Measurements from ENCODE around the gene MRM1.

The MRM1 gene

DNA sequence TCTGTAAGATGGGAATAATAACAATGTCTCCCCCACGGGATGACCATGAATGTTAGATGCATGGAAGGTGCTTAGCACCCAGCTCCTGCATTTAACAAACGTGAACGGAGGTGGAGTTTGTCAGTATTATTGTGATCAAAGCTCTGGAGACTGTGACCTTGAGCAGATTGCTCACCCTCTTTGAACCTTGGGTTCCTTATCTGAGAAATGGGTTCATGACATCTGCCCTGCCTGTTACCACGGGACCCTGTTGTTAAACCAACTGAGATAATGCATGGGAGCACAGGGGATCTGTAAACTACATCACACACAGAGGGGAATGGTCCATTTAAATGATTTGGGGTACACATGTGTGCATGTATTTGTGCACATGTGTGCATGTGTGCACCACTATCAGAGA, 29.6 kb downstream of the MRM1 start:
- Histone ChIP-seq H3K79me2 (ENCODE audit: insufficient read depth, low read length) (no peaks in the 10 kb centered on the region), H3K9ac (ENCODE audit: low read length) (no peak overlapping the region), H3K4me2 (ENCODE audit: low read length) (no peak overlapping the region), H3K27ac (ENCODE audit: low read depth, low read length, poor library complexity, severe bottlenecking) (no peak overlapping the region), H3K9me2 (ENCODE audit: low read depth, low read length) (no peaks in the 10 kb centered on the region), H3K4me3 (ENCODE audit: low read depth, low read length, poor library complexity, severe bottlenecking) (no peak overlapping the region), H3K4me1 (ENCODE audit: insufficient read depth, low read length, severe bottlenecking) (no peaks in the 10 kb centered on the region), H3K27me3 (ENCODE audit: insufficient read depth, low read length) (no peaks in the 10 kb centered on the region), H3F3A (ENCODE audit: insufficient read depth, low read length) (no peaks in the 10 kb centered on the region), H3K9me3 (ENCODE audit: low read length) (no peaks in the 10 kb centered on the region), H3K36me3 (ENCODE audit: insufficient read depth, low read length) (no peaks in the 10 kb centered on the region), H2AFZ (ENCODE audit: low read length) (no peak overlapping the region), H4K20me1 (ENCODE audit: insufficient read depth, low read length) (no peaks in the 10 kb centered on the region)
- TF ChIP-seq, protein P1, sequence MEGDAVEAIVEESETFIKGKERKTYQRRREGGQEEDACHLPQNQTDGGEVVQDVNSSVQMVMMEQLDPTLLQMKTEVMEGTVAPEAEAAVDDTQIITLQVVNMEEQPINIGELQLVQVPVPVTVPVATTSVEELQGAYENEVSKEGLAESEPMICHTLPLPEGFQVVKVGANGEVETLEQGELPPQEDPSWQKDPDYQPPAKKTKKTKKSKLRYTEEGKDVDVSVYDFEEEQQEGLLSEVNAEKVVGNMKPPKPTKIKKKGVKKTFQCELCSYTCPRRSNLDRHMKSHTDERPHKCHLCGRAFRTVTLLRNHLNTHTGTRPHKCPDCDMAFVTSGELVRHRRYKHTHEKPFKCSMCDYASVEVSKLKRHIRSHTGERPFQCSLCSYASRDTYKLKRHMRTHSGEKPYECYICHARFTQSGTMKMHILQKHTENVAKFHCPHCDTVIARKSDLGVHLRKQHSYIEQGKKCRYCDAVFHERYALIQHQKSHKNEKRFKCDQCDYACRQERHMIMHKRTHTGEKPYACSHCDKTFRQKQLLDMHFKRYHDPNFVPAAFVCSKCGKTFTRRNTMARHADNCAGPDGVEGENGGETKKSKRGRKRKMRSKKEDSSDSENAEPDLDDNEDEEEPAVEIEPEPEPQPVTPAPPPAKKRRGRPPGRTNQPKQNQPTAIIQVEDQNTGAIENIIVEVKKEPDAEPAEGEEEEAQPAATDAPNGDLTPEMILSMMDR (IDR thresholded peaks at IDR 0.05; ENCODE audit: low read length), result no peak
- no peak for TF ChIP-seq EZH2 (IDR thresholded peaks at IDR 0.05; ENCODE audit: borderline replicate concordance, low read length)

DNA sequence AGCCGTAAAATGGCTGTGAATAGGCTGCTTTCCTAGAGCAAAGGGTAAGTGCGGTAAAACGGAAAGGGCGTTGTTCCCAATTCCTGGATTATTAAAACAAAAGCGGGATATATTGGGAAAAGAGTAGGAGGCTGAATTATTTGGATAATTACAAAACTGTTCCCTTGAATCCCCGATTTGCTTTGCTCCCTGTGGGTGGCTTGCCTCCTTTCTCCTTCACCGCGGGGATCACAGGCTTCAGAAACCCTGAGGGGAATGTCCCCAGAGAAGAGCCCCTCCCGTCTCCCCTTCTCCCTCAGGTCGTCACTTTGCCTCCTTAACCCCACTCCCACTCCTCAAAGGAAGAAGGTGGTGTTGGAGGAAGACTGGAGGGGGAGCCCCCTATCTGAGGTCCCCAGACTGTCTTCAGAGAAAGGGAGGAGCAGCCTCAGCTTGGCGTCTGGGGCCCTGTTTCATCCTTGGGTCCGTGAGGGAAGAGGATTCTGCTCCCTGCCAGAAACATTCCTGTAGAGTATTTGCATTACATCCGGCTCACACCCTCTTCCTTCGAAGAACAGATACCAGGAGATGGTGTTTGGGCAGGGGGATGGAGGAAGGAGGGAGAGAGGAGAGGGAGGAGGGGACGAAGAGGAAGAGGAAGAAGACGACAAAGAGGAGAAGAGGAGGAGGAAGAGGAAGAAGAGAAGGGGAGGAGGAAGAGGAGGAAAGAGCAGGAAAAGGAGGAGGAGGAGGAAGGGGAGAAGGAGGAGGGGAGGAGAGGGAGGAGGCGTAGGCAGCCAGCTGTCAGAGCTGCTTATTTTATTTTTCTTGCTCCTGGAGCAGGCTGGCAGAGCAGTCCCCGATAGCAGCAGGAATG, 31.8 kb downstream of the MRM1 start:
- no peaks in the 10 kb centered on the region for H3K36me3 ChIP-seq (ENCODE audit: insufficient read depth, low read length)
- no peaks in the 10 kb centered on the region for H3K27me3 ChIP-seq (ENCODE audit: insufficient read depth, low read length)
- TF ChIP-seq, protein P1 (IDR thresholded peaks at IDR 0.05; ENCODE audit: low read length), result no peak
- no peak for TF ChIP-seq EZH2 (IDR thresholded peaks at IDR 0.05; ENCODE audit: borderline replicate concordance, low read length)
- H4K20me1 ChIP-seq (ENCODE audit: insufficient read depth, low read length), result no peaks in the 10 kb centered on the region
- H3K4me1 ChIP-seq (ENCODE audit: insufficient read depth, low read length, severe bottlenecking), result no peaks in the 10 kb centered on the region
- H3K27ac ChIP-seq (ENCODE audit: low read depth, low read length, poor library complexity, severe bottlenecking), result no peak overlapping the region
- H3K4me3 ChIP-seq (ENCODE audit: low read depth, low read length, poor library complexity, severe bottlenecking), result no peak overlapping the region
- H3K9me3 ChIP-seq (ENCODE audit: low read length), result no peaks in the 10 kb centered on the region
- H2AFZ ChIP-seq (ENCODE audit: low read length), result no peak overlapping the region
- H3K9me2 ChIP-seq (ENCODE audit: low read depth, low read length), result no peaks in the 10 kb centered on the region
- no peak overlapping the region for H3K4me2 ChIP-seq (ENCODE audit: low read length)
- no peaks in the 10 kb centered on the region for H3F3A ChIP-seq (ENCODE audit: insufficient read depth, low read length)
- H3K9ac ChIP-seq (ENCODE audit: low read length), result no peak overlapping the region
- no peaks in the 10 kb centered on the region for H3K79me2 ChIP-seq (ENCODE audit: insufficient read depth, low read length)

DNA sequence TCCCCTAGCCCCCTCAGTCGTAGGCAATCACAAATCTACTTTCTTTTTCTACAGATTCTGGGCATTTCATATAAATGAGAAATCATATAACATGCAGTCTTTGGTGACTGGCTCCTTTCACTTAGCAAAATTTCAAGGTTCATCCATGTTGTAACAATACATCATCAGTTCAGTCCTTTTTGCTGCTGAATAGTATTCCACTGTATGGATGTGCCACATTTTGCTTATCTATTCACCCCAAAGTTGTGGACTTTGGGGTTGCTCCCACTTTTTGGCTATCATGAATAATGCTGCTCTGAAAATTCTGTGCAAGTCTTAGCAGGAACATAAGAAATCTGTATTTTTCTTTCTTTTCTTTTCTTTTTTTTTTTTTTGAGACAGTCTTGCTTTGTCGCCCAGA, 39.0 kb downstream of the MRM1 start:
- Histone ChIP-seq H3F3A (ENCODE audit: insufficient read depth, low read length) (no peaks in the 10 kb centered on the region), H3K4me3 (ENCODE audit: low read depth, low read length, poor library complexity, severe bottlenecking) (no peak overlapping the region), H3K9ac (ENCODE audit: low read length) (no peak overlapping the region), H3K4me1 (ENCODE audit: insufficient read depth, low read length, severe bottlenecking) (no peaks in the 10 kb centered on the region), H3K79me2 (ENCODE audit: insufficient read depth, low read length) (no peaks in the 10 kb centered on the region), H3K27ac (ENCODE audit: low read depth, low read length, poor library complexity, severe bottlenecking) (no peak overlapping the region), H2AFZ (ENCODE audit: low read length) (no peak overlapping the region), H4K20me1 (ENCODE audit: insufficient read depth, low read length) (no peaks in the 10 kb centered on the region), H3K9me2 (ENCODE audit: low read depth, low read length) (no peaks in the 10 kb centered on the region), H3K9me3 (ENCODE audit: low read length) (no peaks in the 10 kb centered on the region), H3K4me2 (ENCODE audit: low read length) (no peak overlapping the region), H3K27me3 (ENCODE audit: insufficient read depth, low read length) (0 out of 2 replicates have a peak, but pooled peaks cover 8% of the 10 kb centered on the region), H3K36me3 (ENCODE audit: insufficient read depth, low read length) (no peaks in the 10 kb centered on the region)
- TF ChIP-seq EZH2 (IDR thresholded peaks at IDR 0.05; ENCODE audit: borderline replicate concordance, low read length), result no peak
- TF ChIP-seq, protein P1 (IDR thresholded peaks at IDR 0.05; ENCODE audit: low read length), result no peak
